ENCODE data around the gene PLXNB1.

DNA sequence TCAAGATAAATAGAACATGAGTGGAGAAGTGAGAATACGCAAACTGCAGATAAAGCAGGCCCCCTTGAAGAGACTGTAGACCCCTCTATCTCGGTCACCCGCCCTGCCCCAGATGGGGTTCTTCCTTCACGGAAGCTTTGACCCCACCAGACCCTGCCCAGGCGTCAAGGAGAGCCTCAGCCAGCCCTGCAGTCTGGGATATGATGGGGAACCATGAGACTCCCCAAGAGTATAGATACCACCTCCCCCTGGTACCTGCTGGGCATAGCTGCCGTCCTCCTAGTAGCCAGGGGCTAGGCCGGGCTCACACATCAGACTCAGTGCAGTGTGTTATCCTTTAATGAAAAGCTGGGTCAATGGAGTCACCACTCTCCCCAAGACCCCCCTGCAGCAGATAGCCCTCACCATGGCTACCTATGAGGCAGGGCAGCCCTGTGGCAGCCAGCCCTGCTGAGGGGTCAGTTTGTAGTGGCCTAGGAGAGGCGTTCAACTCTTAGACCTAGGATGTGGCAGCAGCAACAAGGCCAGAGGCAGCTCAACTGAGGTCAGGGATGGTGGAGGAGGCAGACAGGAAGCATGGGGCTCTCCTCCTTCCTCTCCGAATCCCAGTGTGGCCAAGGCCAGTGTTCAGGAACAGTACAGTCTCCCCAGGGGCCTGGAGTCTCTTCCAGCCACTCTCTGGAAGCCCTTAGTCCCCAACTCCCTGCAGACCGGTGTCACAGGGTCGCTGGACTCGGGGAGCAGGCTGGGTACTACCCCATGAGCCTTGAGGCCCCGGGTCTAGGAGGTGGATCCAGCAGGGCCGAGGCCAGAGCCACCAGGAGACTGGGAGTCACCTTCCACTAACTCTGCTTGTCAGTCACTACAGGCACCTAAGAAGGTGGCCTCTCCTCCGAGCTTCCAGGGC lies 26.1 kb downstream of the PLXNB1 start:
- no peak for TF ChIP-seq POLR2AphosphoS5 (IDR thresholded peaks at IDR 0.05; ENCODE audit: low read depth, low read length)
- TF ChIP-seq, protein P1, sequence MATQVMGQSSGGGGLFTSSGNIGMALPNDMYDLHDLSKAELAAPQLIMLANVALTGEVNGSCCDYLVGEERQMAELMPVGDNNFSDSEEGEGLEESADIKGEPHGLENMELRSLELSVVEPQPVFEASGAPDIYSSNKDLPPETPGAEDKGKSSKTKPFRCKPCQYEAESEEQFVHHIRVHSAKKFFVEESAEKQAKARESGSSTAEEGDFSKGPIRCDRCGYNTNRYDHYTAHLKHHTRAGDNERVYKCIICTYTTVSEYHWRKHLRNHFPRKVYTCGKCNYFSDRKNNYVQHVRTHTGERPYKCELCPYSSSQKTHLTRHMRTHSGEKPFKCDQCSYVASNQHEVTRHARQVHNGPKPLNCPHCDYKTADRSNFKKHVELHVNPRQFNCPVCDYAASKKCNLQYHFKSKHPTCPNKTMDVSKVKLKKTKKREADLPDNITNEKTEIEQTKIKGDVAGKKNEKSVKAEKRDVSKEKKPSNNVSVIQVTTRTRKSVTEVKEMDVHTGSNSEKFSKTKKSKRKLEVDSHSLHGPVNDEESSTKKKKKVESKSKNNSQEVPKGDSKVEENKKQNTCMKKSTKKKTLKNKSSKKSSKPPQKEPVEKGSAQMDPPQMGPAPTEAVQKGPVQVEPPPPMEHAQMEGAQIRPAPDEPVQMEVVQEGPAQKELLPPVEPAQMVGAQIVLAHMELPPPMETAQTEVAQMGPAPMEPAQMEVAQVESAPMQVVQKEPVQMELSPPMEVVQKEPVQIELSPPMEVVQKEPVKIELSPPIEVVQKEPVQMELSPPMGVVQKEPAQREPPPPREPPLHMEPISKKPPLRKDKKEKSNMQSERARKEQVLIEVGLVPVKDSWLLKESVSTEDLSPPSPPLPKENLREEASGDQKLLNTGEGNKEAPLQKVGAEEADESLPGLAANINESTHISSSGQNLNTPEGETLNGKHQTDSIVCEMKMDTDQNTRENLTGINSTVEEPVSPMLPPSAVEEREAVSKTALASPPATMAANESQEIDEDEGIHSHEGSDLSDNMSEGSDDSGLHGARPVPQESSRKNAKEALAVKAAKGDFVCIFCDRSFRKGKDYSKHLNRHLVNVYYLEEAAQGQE (IDR thresholded peaks at IDR 0.05; ENCODE audit: insufficient read depth in 1 of 2, low read depth in 2 of 2, low read length in 2 of 2) = no peak

Data from PFSK-1 (cell line).